K562 (cell line): ENCODE measurements around the gene CREB3L2. TPM values are rescaled to one million over a fixed set of nuclear protein-coding genes. Genes with fewer than 3 reads are reported as not detected.

Experiments
- ADNP ChIP-seq: fragments of 200-800 bp; sonication (Bioruptor generic); IDR thresholded peaks from 2 replicates; pipeline ENCODE4 v1.6.1; 2016; ENCODE audit warnings: missing genetic modification characterization, missing compliant biosample characterization
- ELF1 ChIP-seq: fragments of 200-800 bp; sonication (Bioruptor generic); IDR thresholded peaks from 2 replicates; pipeline ENCODE4 v1.6.1; 2016; ENCODE audit warnings: missing genetic modification characterization, missing compliant biosample characterization
- ELF2 ChIP-seq: fragments of 250-450 bp; sonication (Bioruptor Pico); IDR thresholded peaks from 2 replicates; pipeline ENCODE4 v1.5.0; 2021; ENCODE audit warnings: mild to moderate bottlenecking
- ETV6 ChIP-seq, 3 experiments: fragments of 150-350 bp in 1 of 3; sonication (generic) in 1 of 3; formaldehyde crosslinking in 1 of 3; IDR thresholded peaks; 2 replicates each; pipeline versions ENCODE4 v1.6.1 to v1.8.0; 2014 to 2022; ENCODE audit warnings: borderline replicate concordance in 2 of 3, low read depth in 2 of 3, antibody characterized with exemption in 1 of 3, low read length in 1 of 3, mild to moderate bottlenecking in 1 of 3, missing genetic modification reagents in 1 of 3
- FOXJ3 ChIP-seq: sonication (generic); formaldehyde crosslinking; IDR thresholded peaks from 2 replicates; pipeline ENCODE4 v1.4.0; 2020; ENCODE audit warnings: mild to moderate bottlenecking, missing genetic modification reagents
- HDGF ChIP-seq: fragments of 450-650 bp; IDR thresholded peaks from 2 replicates; pipeline ENCODE4 v1.6.1; 2016
- HMG20B ChIP-seq: fragments of 250-450 bp; sonication (Bioruptor Pico); IDR thresholded peaks from 2 replicates; pipeline ENCODE4 v1.5.0; 2021; ENCODE audit warnings: mild to moderate bottlenecking
- KDM2B ChIP-seq: fragments of 250-450 bp; sonication (Bioruptor Pico); IDR thresholded peaks from 2 replicates; pipeline ENCODE4 v1.8.0; 2021; ENCODE audit warnings: mild to moderate bottlenecking, moderate library complexity
- MEF2A ChIP-seq: IDR thresholded peaks from 2 replicates; pipeline ENCODE4 v1.6.1; 2011; ENCODE audit warnings: low read depth, mild to moderate bottlenecking, low read length, moderate library complexity; ENCODE audit not compliant: control insufficient read depth
- MTA1 ChIP-seq: fragments of 450-650 bp; IDR thresholded peaks from 2 replicates; pipeline ENCODE4 v1.6.1; 2017; ENCODE audit warnings: borderline replicate concordance
- NR2F6 ChIP-seq: fragments of 450-650 bp; formaldehyde crosslinking; IDR thresholded peaks from 2 replicates; pipeline ENCODE4 v1.4.0; 2020; ENCODE audit warnings: mild to moderate bottlenecking
- PHF21A ChIP-seq: fragments of 450-650 bp; IDR thresholded peaks from 2 replicates; pipeline ENCODE4 v1.6.1; 2017; ENCODE audit warnings: low read depth, borderline replicate concordance
- TCF3 ChIP-seq: sonication (generic); formaldehyde crosslinking; IDR thresholded peaks from 2 replicates; pipeline ENCODE4 v1.4.0; 2020; ENCODE audit warnings: mild to moderate bottlenecking, missing genetic modification reagents
- TCF7 ChIP-seq: sonication (generic); IDR thresholded peaks from 2 replicates; pipeline ENCODE4 v1.6.1; 2016; ENCODE audit warnings: antibody characterized with exemption, borderline replicate concordance
- TEAD1 ChIP-seq, 2 experiments: fragments of 450-650 bp in 1 of 2; sonication (generic) in 1 of 2; formaldehyde crosslinking; IDR thresholded peaks; 2 replicates each; pipeline versions ENCODE4 v1.4.0 to v1.8.0; 2020 to 2022; ENCODE audit warnings: mild to moderate bottlenecking in 2 of 2, missing genetic modification reagents in 1 of 2
- XRCC5 ChIP-seq: fragments of 200-400 bp; formaldehyde crosslinking; IDR thresholded peaks from 2 replicates; pipeline ENCODE4 v1.6.1; 2017; ENCODE audit warnings: low read depth, mild to moderate bottlenecking, low read length
- ZBTB17 ChIP-seq: fragments of 450-650 bp; formaldehyde crosslinking; IDR thresholded peaks from 2 replicates; pipeline ENCODE4 v1.4.0; 2020; ENCODE audit warnings: mild to moderate bottlenecking
- ZNF253 ChIP-seq: fragments of 250-450 bp; sonication (Bioruptor Pico); conservative IDR thresholded peaks from 2 replicates; pipeline ENCODE4 v1.6.1; 2021; ENCODE audit warnings: mild to moderate bottlenecking
- ZNF644 ChIP-seq: fragments of 200-800 bp; sonication (Bioruptor generic); IDR thresholded peaks from 2 replicates; pipeline ENCODE4 v1.6.1; 2016; ENCODE audit warnings: low read depth, missing genetic modification characterization, missing compliant biosample characterization
- ZNF75A ChIP-seq: fragments of 450-650 bp; formaldehyde crosslinking; IDR thresholded peaks from 2 replicates; pipeline ENCODE4 v1.4.0; 2020; ENCODE audit warnings: mild to moderate bottlenecking
- polyA plus RNA-seq, 8 experiments: library from polyadenylated mRNA; depleted of rRNA in 4 of 8; stranded (reverse) in 5 of 8; unstranded in 3 of 8; fragments of >200 nt; fragmentation: Nextera tagmentation in 2 of 8; fragmentation: Illumina TruSeq in 1 of 8; extraction: Ambion mirVana in 2 of 8; extraction: Trizol in 1 of 8; gene quantifications; 2 replicates each; pipeline versions ENCODE4 v1.2.1 to v1.2.3, GENCODE V29; 2011 to 2014; ENCODE audit warnings: inconsistent platforms in 1 of 8, missing spikeins in 1 of 8
- total RNA-seq, 7 experiments: library from RNA; depleted of rRNA in 6 of 7; stranded (reverse); fragments of >200 nt in 6 of 7; fragmentation: Illumina TruSeq in 2 of 7; extraction: Trizol in 2 of 7; gene quantifications; 2 replicates each; pipeline versions ENCODE4 v1.2.1 to v1.2.3, GENCODE V29; 2011 to 2021; ENCODE audit warnings: low replicate concordance in 1 of 7
- TF ChIP-seq, protein P1 (sequence below): sonication (generic); formaldehyde crosslinking; IDR thresholded peaks from 2 replicates; pipeline ENCODE4 v1.8.1; 2022; ENCODE audit warnings: missing genetic modification reagents
- TF ChIP-seq, protein P2 (sequence below): fragments of 250-450 bp; sonication (Bioruptor Pico); IDR thresholded peaks from 2 replicates; pipeline ENCODE4 v1.8.0; 2021; ENCODE audit warnings: mild to moderate bottlenecking, moderate library complexity
- TF ChIP-seq, protein P3 (sequence below): fragments of 150-350 bp; IDR thresholded peaks from 2 replicates; pipeline ENCODE4 v1.6.1; 2014; ENCODE audit warnings: low read depth, mild to moderate bottlenecking, low read length, borderline replicate concordance

Gene CREB3L2
- total and polyA plus RNA-seq, 9 of the 15 experiments (the other 6 are each of a cell fraction or from before 2014, with no cell fraction given) = 7.1 to 45.6 (median 15.8) TPM

DNA sequence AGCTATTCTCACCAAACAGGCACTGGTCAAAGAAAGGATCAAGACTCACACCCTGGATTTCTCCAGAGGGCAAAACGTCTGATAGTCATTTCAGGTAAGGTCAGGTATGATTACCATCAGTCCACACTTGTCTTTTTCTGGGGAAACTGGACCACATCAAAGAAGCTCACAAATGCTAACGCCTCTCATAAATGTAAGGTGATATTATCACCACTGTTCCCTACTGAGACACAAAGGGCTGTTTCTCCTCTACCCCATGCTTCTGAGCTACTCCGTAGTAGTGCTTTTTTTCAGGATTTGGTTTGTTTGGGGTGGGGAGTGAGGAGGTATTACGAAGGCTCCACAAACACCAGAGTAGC lies 51.6 kb downstream of the CREB3L2 start (continued):
- TF ChIP-seq, protein P1, sequence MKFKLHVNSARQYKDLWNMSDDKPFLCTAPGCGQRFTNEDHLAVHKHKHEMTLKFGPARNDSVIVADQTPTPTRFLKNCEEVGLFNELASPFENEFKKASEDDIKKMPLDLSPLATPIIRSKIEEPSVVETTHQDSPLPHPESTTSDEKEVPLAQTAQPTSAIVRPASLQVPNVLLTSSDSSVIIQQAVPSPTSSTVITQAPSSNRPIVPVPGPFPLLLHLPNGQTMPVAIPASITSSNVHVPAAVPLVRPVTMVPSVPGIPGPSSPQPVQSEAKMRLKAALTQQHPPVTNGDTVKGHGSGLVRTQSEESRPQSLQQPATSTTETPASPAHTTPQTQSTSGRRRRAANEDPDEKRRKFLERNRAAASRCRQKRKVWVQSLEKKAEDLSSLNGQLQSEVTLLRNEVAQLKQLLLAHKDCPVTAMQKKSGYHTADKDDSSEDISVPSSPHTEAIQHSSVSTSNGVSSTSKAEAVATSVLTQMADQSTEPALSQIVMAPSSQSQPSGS (CRISPR knock-in tag) = no peak
- TF ChIP-seq TCF7 = peak; percentile 95
- TF ChIP-seq NR2F6 (CRISPR knock-in tag) = no peak
- TF ChIP-seq ELF2 (CRISPR knock-in tag) = no peak
- TF ChIP-seq KDM2B (CRISPR knock-in tag) = no peak
- TF ChIP-seq ADNP (tag) = 0 out of 2 replicates have a peak, but pooled peaks have one; percentile 17
- TF ChIP-seq ETV6 (IDR thresholded peaks at IDR 0.05; ENCODE audit: borderline replicate concordance in 1 of 2, low read depth in 2 of 2, low read length in 1 of 2) = no peak
- 0 out of 2 replicates have a peak, but pooled peaks have one; percentile 13 for TF ChIP-seq ETV6 (CRISPR knock-in tag; IDR thresholded peaks at IDR 0.05; ENCODE audit: borderline replicate concordance)
- no peak for TF ChIP-seq ZNF253 (CRISPR knock-in tag)
- no peak for TF ChIP-seq ZNF644 (tag)
- no peak for TF ChIP-seq XRCC5
- no peak for TF ChIP-seq PHF21A
- no peak for TF ChIP-seq FOXJ3
- TF ChIP-seq ZNF75A (CRISPR knock-in tag) = no peak
- 0 out of 2 replicates have a peak, but pooled peaks have one; percentile 5 for TF ChIP-seq MTA1
- TF ChIP-seq HDGF = peak; percentile 13; the same call in 1 of the 2 replicates
- TF ChIP-seq ELF1 (tag) = no peak
- TF ChIP-seq TCF3 = no peak
- TF ChIP-seq, protein P2, sequence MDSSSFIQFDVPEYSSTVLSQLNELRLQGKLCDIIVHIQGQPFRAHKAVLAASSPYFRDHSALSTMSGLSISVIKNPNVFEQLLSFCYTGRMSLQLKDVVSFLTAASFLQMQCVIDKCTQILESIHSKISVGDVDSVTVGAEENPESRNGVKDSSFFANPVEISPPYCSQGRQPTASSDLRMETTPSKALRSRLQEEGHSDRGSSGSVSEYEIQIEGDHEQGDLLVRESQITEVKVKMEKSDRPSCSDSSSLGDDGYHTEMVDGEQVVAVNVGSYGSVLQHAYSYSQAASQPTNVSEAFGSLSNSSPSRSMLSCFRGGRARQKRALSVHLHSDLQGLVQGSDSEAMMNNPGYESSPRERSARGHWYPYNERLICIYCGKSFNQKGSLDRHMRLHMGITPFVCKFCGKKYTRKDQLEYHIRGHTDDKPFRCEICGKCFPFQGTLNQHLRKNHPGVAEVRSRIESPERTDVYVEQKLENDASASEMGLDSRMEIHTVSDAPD (CRISPR knock-in tag) = no peak
- no peak for TF ChIP-seq ZBTB17 (CRISPR knock-in tag)
- TF ChIP-seq TEAD1 (CRISPR knock-in tag; IDR thresholded peaks at IDR 0.05) = no peak
- no peak for TF ChIP-seq HMG20B
- TF ChIP-seq MEF2A = no peak
- TF ChIP-seq, protein P3, sequence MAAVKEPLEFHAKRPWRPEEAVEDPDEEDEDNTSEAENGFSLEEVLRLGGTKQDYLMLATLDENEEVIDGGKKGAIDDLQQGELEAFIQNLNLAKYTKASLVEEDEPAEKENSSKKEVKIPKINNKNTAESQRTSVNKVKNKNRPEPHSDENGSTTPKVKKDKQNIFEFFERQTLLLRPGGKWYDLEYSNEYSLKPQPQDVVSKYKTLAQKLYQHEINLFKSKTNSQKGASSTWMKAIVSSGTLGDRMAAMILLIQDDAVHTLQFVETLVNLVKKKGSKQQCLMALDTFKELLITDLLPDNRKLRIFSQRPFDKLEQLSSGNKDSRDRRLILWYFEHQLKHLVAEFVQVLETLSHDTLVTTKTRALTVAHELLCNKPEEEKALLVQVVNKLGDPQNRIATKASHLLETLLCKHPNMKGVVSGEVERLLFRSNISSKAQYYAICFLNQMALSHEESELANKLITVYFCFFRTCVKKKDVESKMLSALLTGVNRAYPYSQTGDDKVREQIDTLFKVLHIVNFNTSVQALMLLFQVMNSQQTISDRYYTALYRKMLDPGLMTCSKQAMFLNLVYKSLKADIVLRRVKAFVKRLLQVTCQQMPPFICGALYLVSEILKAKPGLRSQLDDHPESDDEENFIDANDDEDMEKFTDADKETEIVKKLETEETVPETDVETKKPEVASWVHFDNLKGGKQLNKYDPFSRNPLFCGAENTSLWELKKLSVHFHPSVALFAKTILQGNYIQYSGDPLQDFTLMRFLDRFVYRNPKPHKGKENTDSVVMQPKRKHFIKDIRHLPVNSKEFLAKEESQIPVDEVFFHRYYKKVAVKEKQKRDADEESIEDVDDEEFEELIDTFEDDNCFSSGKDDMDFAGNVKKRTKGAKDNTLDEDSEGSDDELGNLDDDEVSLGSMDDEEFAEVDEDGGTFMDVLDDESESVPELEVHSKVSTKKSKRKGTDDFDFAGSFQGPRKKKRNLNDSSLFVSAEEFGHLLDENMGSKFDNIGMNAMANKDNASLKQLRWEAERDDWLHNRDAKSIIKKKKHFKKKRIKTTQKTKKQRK = no peak
